ENCODE data around the gene STK17B.

GRCh38 chr2:196163285-196163684 is 8.1 kb downstream of the STK17B start:
- TF ChIP-seq POLR2AphosphoS5 (IDR thresholded peaks at IDR 0.05) (no peak), CTCF (IDR thresholded peaks at IDR 0.05) (no peak), POLR2A (IDR thresholded peaks at IDR 0.05) (no peak), EP300 (IDR thresholded peaks at IDR 0.05) (no peak)

All from gastroesophageal sphincter (tissue), 3 donors.